RCC 7860 (cell line): ENCODE measurements around the gene DIP2A.

Source experiments
- DNase-seq: peaks from one replicate; pipeline ENCODE4 v3.0.0-alpha.2; 2015; ENCODE audit warnings: low spot score
- FAIRE-seq: peaks from 2 replicates; lab custom pipeline; 2012; peaks lifted over from hg19 to GRCh38; lab: Jason Lieb, UNC

DIP2A gene

DNA sequence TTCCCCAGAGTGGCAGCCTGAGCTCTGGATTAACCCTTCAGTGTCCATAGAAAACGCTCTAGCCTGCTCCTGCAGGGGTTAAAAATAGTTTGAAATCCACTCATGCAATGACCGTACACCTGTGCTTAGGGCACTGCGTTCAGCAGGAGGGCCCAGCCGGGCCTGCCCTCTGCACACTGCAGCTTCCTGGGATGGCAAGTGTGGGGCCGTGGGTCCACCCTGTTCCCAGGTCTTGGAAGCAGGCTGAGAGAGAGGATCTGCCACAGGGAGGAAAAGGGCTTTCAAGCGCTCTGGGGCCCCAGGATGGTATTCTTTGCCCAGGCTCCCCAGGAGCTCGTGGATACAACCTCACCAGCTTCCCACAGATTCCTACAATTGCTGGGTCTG lies 147.7 kb downstream of the DIP2A start:
- no peak for FAIRE-seq
- DNase-seq: no peak

DNA sequence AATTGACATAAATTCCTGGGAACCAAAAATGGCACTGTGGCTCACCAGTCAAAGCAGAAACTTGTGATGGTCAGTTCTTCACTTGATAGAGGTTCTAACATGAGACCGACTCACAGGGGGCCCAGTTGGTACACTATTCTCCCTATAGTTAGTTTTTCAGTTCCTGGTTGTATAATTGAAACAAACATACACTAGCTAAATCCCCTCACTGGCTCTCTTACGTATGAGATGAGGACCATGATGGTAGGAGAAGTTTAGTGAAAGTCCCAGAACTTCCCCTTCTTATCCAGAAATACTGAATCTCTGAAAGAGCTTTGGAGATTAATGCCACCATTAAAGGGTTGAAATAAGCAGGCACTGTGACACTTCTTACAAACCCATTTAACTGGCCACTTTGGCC lies 148.9 kb downstream of the DIP2A start:
- FAIRE-seq (no peak), DNase-seq (no peak)

DNA sequence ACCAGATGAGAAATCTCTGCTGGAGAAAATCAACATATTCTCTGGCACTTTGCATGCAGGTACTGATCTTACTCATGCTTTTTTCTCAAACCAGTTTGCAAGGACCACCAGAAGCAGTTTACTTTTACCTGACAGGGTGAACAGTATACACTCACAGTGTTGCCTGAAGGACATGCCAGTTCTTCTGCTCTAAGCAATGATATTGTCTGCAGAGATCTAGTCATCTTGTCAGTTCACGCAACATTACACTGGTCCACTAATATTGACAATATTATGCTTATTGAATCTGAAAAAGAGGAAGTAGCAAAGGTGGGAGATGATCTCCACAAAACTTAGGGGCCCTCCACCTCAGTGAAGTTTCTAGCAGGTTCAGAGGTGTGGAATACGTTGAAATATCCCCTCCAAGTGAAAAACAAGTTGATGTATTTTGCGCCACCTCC lies 150.0 kb downstream of the DIP2A start:
- FAIRE-seq: no peak
- no peak for DNase-seq

DNA sequence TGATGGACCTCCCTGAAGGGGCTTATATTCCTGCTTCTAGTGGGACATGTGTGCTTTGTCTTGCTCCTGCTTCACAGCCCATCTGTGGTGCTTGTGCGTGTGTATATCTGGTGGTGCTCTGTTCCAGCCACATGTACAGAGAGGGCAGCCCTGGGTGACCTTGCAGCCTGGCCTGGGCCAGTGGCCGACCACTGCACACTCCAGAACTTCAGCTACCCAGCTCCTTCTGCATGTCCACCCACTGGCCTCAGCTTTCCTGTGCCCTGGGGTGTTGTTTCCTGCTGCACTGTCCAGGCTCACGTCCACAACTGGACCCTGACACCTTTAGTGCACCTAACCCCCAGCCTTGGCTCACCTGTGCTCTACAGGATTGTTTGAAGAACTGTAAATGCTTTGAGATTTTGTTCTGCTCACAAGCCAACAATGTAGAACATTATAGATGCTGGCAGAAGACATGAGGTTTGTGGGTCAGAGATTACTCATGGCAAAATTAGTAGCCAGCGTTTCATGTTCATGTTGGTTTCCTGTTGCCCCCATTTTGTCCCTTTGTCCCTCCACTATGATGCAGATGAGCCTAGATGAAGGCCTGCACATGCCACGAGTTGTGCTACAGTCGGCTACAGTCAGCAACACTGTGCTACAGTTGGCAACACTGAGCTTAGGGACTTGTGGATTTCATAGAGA lies 151.5 kb downstream of the DIP2A start:
- FAIRE-seq (no peak), DNase-seq (no peak)

DNA sequence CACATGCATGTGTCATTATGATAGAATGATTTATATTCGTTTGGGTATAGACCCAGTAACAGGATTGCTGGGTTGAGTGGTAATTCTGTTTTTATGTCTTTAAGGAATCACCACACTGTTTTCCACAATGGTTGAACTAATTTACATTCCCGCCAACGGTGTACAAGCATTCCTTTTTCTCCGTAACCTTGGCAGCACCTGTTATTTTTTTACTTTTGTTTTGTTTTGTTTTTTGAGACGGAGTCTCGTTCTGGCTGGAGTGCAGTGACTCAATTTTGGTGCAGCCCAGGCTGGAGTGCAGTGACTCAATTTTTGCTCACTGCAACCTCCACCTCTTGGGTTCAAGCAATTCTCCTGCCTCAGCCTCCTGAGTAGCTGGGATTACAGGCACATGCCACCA lies 154.7 kb downstream of the DIP2A start:
- FAIRE-seq (no peak), DNase-seq (no peak)

DNA sequence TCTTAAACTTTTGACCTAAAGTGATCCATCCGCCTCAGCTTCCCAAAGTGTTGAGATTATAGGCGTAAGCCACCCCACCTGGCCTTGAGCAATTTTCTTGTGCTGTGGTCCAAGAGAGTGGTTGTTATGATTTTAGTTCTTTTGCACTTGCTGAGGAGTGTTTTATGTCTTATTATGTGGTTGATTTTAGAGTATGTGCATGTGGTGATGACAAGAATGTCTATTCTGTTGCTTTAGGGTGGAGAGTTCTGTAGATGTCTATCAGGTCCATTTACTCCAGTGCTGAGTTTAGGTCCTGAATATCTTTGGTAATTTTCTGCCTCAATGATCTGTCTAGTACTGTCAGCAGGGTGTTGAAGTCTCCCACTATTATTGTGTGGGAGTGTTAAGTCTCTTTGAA lies 157.4 kb downstream of the DIP2A start:
- FAIRE-seq (no peak), DNase-seq (no peak)

DNA sequence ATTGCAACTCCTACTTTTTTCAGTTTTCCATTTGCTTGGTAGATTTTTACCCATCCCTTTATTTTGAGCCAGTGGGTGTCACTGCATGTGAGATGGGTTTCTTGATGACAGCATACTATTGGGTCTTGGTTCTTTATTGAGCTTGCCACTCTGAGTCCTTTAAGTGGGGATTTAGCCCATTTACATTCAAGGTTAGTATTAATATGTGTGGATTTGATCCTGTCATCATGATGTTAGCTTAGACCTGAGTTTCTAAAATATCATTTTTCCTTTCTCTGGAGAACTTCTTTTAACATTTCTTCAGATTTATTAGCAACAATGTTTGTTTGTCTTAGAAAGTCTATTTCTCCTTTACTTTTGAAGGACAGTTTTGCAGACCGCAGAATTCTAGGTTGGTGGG lies 158.0 kb downstream of the DIP2A start:
- no peak for DNase-seq
- FAIRE-seq: no peak

DNA sequence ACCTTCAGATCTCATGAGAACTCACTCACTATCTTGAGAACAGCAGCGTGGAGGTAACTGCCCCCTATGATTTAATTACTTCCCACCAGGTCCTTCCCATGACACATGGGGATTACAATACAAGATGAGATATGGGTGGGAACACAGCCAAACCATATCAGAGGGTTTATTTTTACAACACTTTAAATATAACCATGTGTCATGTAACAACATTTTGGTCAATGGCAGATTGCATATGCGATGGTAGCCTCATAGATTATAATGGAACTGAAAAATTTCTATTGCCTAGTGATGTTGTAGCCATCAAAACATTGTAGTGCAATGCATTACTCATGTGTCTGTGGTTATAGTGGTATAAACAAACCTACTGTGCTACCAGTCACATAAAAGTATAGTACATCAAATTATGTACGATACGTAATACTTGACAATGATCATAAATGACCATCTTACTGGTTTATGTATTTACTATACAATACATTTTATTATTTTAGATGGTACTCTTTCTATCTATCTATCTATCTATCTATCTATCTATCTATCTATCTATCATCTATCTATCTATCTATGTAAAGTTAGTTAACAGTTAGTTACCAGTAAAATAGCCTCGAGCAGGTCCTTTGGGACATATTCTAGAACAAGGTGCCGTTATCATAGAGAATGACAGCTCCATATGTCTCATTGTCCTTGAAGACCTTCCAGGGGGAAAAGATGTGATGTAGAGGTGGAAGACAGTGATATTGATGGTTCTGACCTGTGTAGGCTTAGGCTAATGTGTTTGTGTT lies 158.8 kb downstream of the DIP2A start:
- no peak for FAIRE-seq

DNA sequence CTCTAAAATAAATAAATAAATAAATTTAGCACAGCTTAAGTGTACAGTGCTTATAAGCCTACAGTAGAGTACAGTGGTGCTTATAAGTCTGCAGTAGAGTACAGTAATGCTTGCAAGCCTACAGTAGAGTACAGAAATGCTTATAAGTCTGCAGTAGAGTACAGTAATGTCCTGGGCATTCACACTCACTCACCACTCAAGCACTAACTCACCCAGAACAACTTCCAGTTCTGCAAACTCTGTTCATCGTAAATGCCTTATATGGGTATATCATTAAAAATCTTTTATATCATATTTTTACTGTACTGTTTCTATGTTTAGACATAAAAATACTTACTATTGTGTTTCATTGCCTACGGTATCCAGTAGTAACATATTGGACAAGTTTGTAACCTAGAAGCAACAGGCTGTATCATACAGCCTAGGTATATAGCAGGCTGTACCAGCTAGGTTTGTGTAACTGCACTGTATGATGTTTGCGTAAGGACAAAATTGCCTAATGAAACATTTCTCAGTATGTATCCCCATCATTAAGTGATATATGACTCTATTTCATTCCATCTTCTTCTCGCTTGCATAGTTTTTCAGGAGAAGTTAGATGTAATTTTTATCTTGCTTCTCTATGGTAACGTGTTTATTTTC lies 160.2 kb downstream of the DIP2A start:
- DNase-seq: no peak
- FAIRE-seq: no peak

More for the DNA sequence above, 158.8 kb downstream of the DIP2A start:
- no peak for DNase-seq
